OCI-LY3 (cell line): ENCODE data around the gene OR4N2.
"Not testable (repeated sequence)": the region's sequence is repeated elsewhere in the genome, so short reads cannot be mapped to it uniquely, and the experiment has no call there.

Experiments
- EZH2phosphoT487 ChIP-seq: fragments of 200-600 bp; shearing (Covaris generic); IDR thresholded peaks from 2 replicates; pipeline ENCODE4 v1.6.1; 2018; ENCODE audit warnings: antibody characterized with exemption, mixed run types, low read depth
- TF ChIP-seq, protein P1 (sequence below): fragments of 200-600, 300-600 bp; sonication (generic); IDR thresholded peaks from 2 replicates; pipeline ENCODE4 v1.5.1; 2014; ENCODE audit warnings: antibody characterized with exemption, low read length, low read depth

DNA sequence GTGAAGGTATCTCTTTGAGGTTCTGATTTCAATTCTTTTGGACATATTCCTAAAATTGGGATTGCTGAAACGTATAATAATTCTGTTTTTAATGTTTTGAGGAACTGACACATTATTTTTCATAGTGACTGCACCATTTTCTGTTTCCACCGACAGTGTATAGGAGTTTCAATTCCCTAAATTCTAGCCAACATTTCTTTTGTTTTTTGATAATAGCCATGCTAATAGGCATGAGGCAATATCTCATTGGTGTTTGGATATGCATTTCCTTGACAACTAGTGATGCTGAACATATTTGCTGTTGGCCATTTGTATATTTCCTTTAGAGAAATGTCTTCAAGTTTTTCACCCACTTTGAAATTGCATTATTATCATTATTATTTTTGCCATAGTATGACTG, 31.1 kb upstream of the OR4N2 start:
- TF ChIP-seq, protein P1, sequence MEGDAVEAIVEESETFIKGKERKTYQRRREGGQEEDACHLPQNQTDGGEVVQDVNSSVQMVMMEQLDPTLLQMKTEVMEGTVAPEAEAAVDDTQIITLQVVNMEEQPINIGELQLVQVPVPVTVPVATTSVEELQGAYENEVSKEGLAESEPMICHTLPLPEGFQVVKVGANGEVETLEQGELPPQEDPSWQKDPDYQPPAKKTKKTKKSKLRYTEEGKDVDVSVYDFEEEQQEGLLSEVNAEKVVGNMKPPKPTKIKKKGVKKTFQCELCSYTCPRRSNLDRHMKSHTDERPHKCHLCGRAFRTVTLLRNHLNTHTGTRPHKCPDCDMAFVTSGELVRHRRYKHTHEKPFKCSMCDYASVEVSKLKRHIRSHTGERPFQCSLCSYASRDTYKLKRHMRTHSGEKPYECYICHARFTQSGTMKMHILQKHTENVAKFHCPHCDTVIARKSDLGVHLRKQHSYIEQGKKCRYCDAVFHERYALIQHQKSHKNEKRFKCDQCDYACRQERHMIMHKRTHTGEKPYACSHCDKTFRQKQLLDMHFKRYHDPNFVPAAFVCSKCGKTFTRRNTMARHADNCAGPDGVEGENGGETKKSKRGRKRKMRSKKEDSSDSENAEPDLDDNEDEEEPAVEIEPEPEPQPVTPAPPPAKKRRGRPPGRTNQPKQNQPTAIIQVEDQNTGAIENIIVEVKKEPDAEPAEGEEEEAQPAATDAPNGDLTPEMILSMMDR, result not testable (repeated sequence)
- not testable (repeated sequence) for TF ChIP-seq EZH2phosphoT487
